GM18498 (cell line): ENCODE results near the gene POLK.
"Not testable (repeated sequence)": the region's sequence is repeated elsewhere in the genome, so short reads cannot be mapped to it uniquely, and the experiment has no call there.

ENCODE experiments used
- ATAC-seq: cut with Tn5 transposase; IDR thresholded peaks from one replicate; pipeline ENCODE4 v1.9.1; 2021; ENCODE audit warnings: mild to moderate bottlenecking, moderate library complexity; ENCODE audit not compliant: unreplicated experiment

POLK gene

GRCh38 chr5:75511435-75512382, at the start of gene POLK, which contains the start of gene CERT1:
TSS of gene POLK (plus strand) at chr5:75511891.
TSS of gene CERT1 (minus strand) at chr5:75511629. CDS start at chr5:75511207, 422 bp downstream.
- ATAC-seq = peak; percentile 84

GRCh38 chr5:75463726-75464125, 48.0 kb upstream of the POLK start:
- no peak for ATAC-seq

- no peak for ATAC-seq
Observed at GRCh38 chr5:75465480-75465879, 46.2 kb upstream of the POLK start.

GRCh38 chr5:75466006-75466716, 45.5 kb upstream of the POLK start:
- no peak for ATAC-seq

GRCh38 chr5:75468593-75468992, 43.1 kb upstream of the POLK start:
- no peak for ATAC-seq

- no peak for ATAC-seq
Observed at GRCh38 chr5:75469017-75469416, 42.7 kb upstream of the POLK start.

- no peak for ATAC-seq
Observed at GRCh38 chr5:75471193-75471592, 40.5 kb upstream of the POLK start.

GRCh38 chr5:75472973-75473372, 38.7 kb upstream of the POLK start:
- no peak for ATAC-seq

- no peak for ATAC-seq
Observed at GRCh38 chr5:75473463-75473862, 38.2 kb upstream of the POLK start.

- no peak for ATAC-seq
Observed at GRCh38 chr5:75475364-75475763, 36.3 kb upstream of the POLK start.

- no peak for ATAC-seq
Observed at GRCh38 chr5:75481024-75481423, 30.7 kb upstream of the POLK start.

GRCh38 chr5:75482482-75482881, 29.2 kb upstream of the POLK start:
- ATAC-seq = no peak

- no peak for ATAC-seq
Observed at GRCh38 chr5:75484605-75485004, 27.1 kb upstream of the POLK start.

- not testable (repeated sequence) for ATAC-seq
Observed at GRCh38 chr5:75489847-75490246, 21.8 kb upstream of the POLK start.

- ATAC-seq = no peak
Observed at GRCh38 chr5:75491621-75492020, 20.1 kb upstream of the POLK start.

GRCh38 chr5:75496026-75496425, 15.7 kb upstream of the POLK start:
- no peak for ATAC-seq

GRCh38 chr5:75498208-75498777, 13.4 kb upstream of the POLK start:
- no peak for ATAC-seq

GRCh38 chr5:75498875-75499274, 12.8 kb upstream of the POLK start:
- not testable (repeated sequence) for ATAC-seq

- not testable (repeated sequence) for ATAC-seq
Observed at GRCh38 chr5:75505112-75505511, 6.6 kb upstream of the POLK start.

GRCh38 chr5:75507841-75508240, 3.9 kb upstream of the POLK start:
- ATAC-seq = no peak

GRCh38 chr5:75509546-75509945, 2.1 kb upstream of the POLK start:
- no peak for ATAC-seq

GRCh38 chr5:75509956-75510355, 1.7 kb upstream of the POLK start:
- no peak for ATAC-seq
